Stimulated activated CD4-positive, alpha-beta T cell treated with anti-CD3 and anti-CD28 coated beads, Interleukin-15, amount 100 ng/mL, for 24 hours (primary cell): ENCODE measurements around the gene IDNK.
"Not testable (repeated sequence)": the region's sequence is repeated elsewhere in the genome, so short reads cannot be mapped to it uniquely, and the experiment has no call there.

Source experiments
- DNase-seq: peaks from one replicate; pipeline ENCODE4 v3.0.0-alpha.2; 2020

IDNK gene

GRCh38 chr9:83622939-83623678, at the start of gene IDNK:
IDNK (plus strand) TSS chr9:83623143; CDS start chr9:83623172, 29 bp downstream.
- peak; percentile 69 for DNase-seq

GRCh38 chr9:83574482-83574881, 48.5 kb upstream of the IDNK start:
- DNase-seq, result no peak

GRCh38 chr9:83582029-83582428, 40.9 kb upstream of the IDNK start:
- no peak for DNase-seq

- peak; percentile 30 for DNase-seq
Measured at GRCh38 chr9:83583151-83584014, 39.6 kb upstream of the IDNK start.

GRCh38 chr9:83584995-83585394, 37.9 kb upstream of the IDNK start:
- no peak for DNase-seq

GRCh38 chr9:83588256-83588655, 34.7 kb upstream of the IDNK start:
- DNase-seq, result no peak

- DNase-seq, result peak; percentile 61
Measured at GRCh38 chr9:83596899-83597504, 25.9 kb upstream of the IDNK start.

GRCh38 chr9:83598487-83598886, 24.5 kb upstream of the IDNK start:
- DNase-seq, result no peak

GRCh38 chr9:83599071-83599470, 23.9 kb upstream of the IDNK start:
- no peak for DNase-seq

GRCh38 chr9:83601463-83601862, 21.5 kb upstream of the IDNK start:
- DNase-seq, result no peak

GRCh38 chr9:83607620-83608019, 15.3 kb upstream of the IDNK start:
- not testable (repeated sequence) for DNase-seq

- not testable (repeated sequence) for DNase-seq
Measured at GRCh38 chr9:83613298-83613697, 9.6 kb upstream of the IDNK start.

- DNase-seq, result no peak
Measured at GRCh38 chr9:83617299-83617698, 5.6 kb upstream of the IDNK start.

GRCh38 chr9:83620841-83621636, 1.9 kb upstream of the IDNK start:
- peak; percentile 52 for DNase-seq

- peak; percentile 76 for DNase-seq
Measured at GRCh38 chr9:83622433-83622938, 457 bp upstream of the IDNK start.

- no peak for DNase-seq
Measured at GRCh38 chr9:83623679-83624076, 735 bp downstream of the IDNK start.

- no peak for DNase-seq
Measured at GRCh38 chr9:83625178-83625577, 2.2 kb downstream of the IDNK start.

GRCh38 chr9:83628540-83628939, 5.6 kb downstream of the IDNK start:
- no peak for DNase-seq

GRCh38 chr9:83629433-83630104, 6.6 kb downstream of the IDNK start:
- no peak for DNase-seq

- no peak for DNase-seq
Measured at GRCh38 chr9:83630938-83631457, 8.1 kb downstream of the IDNK start.

- no peak for DNase-seq
Measured at GRCh38 chr9:83633255-83633654, 10.3 kb downstream of the IDNK start.

- DNase-seq, result no peak
Measured at GRCh38 chr9:83633676-83634075, 10.7 kb downstream of the IDNK start.
